Neural cell (in vitro differentiated cells): ENCODE data around the gene PAPPA2.

Experiments
- POLR2AphosphoS5 ChIP-seq: IDR thresholded peaks from 2 replicates; pipeline ENCODE4 v1.6.1; 2012
- SMC3 ChIP-seq: fragments of 450-650 bp; conservative IDR thresholded peaks from 2 replicates; pipeline ENCODE4 v1.6.1; 2014; ENCODE audit warnings: antibody characterized with exemption, mild to moderate bottlenecking, moderate library complexity; ENCODE audit not compliant: poor library complexity
- TAF1 ChIP-seq: IDR thresholded peaks from 2 replicates; pipeline ENCODE4 v1.6.1; 2012; ENCODE audit warnings: low read depth
- TF ChIP-seq, protein P1 (sequence below): fragments of 450-650 bp; IDR thresholded peaks from 2 replicates; pipeline ENCODE4 v1.5.1; 2014; ENCODE audit warnings: antibody characterized with exemption, mild to moderate bottlenecking, moderate library complexity; ENCODE audit not compliant: poor library complexity, severe bottlenecking
- TF ChIP-seq, protein P2 (sequence below): IDR thresholded peaks from 2 replicates; pipeline ENCODE4 v1.6.1; 2012; ENCODE audit warnings: borderline replicate concordance

- TF ChIP-seq SMC3 (no peak), POLR2AphosphoS5 (no peak), TAF1 (no peak)
- TF ChIP-seq, protein P1, sequence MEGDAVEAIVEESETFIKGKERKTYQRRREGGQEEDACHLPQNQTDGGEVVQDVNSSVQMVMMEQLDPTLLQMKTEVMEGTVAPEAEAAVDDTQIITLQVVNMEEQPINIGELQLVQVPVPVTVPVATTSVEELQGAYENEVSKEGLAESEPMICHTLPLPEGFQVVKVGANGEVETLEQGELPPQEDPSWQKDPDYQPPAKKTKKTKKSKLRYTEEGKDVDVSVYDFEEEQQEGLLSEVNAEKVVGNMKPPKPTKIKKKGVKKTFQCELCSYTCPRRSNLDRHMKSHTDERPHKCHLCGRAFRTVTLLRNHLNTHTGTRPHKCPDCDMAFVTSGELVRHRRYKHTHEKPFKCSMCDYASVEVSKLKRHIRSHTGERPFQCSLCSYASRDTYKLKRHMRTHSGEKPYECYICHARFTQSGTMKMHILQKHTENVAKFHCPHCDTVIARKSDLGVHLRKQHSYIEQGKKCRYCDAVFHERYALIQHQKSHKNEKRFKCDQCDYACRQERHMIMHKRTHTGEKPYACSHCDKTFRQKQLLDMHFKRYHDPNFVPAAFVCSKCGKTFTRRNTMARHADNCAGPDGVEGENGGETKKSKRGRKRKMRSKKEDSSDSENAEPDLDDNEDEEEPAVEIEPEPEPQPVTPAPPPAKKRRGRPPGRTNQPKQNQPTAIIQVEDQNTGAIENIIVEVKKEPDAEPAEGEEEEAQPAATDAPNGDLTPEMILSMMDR = no peak
- TF ChIP-seq, protein P2, sequence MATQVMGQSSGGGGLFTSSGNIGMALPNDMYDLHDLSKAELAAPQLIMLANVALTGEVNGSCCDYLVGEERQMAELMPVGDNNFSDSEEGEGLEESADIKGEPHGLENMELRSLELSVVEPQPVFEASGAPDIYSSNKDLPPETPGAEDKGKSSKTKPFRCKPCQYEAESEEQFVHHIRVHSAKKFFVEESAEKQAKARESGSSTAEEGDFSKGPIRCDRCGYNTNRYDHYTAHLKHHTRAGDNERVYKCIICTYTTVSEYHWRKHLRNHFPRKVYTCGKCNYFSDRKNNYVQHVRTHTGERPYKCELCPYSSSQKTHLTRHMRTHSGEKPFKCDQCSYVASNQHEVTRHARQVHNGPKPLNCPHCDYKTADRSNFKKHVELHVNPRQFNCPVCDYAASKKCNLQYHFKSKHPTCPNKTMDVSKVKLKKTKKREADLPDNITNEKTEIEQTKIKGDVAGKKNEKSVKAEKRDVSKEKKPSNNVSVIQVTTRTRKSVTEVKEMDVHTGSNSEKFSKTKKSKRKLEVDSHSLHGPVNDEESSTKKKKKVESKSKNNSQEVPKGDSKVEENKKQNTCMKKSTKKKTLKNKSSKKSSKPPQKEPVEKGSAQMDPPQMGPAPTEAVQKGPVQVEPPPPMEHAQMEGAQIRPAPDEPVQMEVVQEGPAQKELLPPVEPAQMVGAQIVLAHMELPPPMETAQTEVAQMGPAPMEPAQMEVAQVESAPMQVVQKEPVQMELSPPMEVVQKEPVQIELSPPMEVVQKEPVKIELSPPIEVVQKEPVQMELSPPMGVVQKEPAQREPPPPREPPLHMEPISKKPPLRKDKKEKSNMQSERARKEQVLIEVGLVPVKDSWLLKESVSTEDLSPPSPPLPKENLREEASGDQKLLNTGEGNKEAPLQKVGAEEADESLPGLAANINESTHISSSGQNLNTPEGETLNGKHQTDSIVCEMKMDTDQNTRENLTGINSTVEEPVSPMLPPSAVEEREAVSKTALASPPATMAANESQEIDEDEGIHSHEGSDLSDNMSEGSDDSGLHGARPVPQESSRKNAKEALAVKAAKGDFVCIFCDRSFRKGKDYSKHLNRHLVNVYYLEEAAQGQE = no peak
Measured at GRCh38 chr1:176720838-176721237, 257.9 kb downstream of the PAPPA2 start.
